ENCODE data around the gene TBC1D14.

TBC1D14 gene

GRCh38 chr4:6939761-6940743 is 30.4 kb downstream of the TBC1D14 start:
- Histone ChIP-seq H3K4me1 (peaks cover 0 to 31% (median 15%) of the 10 kb centered on the region in 4 donors), H3K4me3 (no peak overlapping the region), H3K27me3 (no peaks in the 10 kb centered on the region), H3K9me3 (no peaks in the 10 kb centered on the region), H3K27ac (peak overlapping the region in 1 of 2 donors; percentile 15), H3K36me3 (no peaks in the 10 kb centered on the region)
- DNase-seq, result no peak
- intact Hi-C loops (cut with DNase I; ENCODE audit: low total_unique reads), result no loop called here
- no peak for TF ChIP-seq CTCF (IDR thresholded peaks at IDR 0.05)

- intact Hi-C loops (cut with DNase I; ENCODE audit: low total_unique reads), result no loop called here
- Histone ChIP-seq H3K4me1 (peaks cover 0 to 31% (median 15%) of the 10 kb centered on the region in 4 donors), H3K36me3 (no peaks in the 10 kb centered on the region), H3K4me3 (no peak overlapping the region), H3K27me3 (no peaks in the 10 kb centered on the region), H3K9me3 (no peaks in the 10 kb centered on the region), H3K27ac (peak overlapping the region in 1 of 2 donors; percentile 15)
- no peak for DNase-seq
- TF ChIP-seq CTCF (IDR thresholded peaks at IDR 0.05), result no peak
These were observed 31.1 kb downstream of the TBC1D14 start for GRCh38 chr4:6940744-6941137.

GRCh38 chr4:6941796-6942195 is 32.2 kb downstream of the TBC1D14 start:
- H3K36me3 ChIP-seq, result no peaks in the 10 kb centered on the region
- no peaks in the 10 kb centered on the region for H3K27me3 ChIP-seq
- no peak for TF ChIP-seq CTCF (IDR thresholded peaks at IDR 0.05)
- intact Hi-C loops (cut with DNase I; ENCODE audit: low total_unique reads), result no loop called here
- no peak overlapping the region for H3K4me3 ChIP-seq
- no peaks in the 10 kb centered on the region for H3K9me3 ChIP-seq
- peak overlapping the region; percentile 49 to 56 for H3K27ac ChIP-seq
- peaks cover 0 to 31% (median 15%) of the 10 kb centered on the region in 4 donors for H3K4me1 ChIP-seq
- DNase-seq, result no peak

GRCh38 chr4:6942238-6942800 is 32.7 kb downstream of the TBC1D14 start:
- peaks cover 0 to 31% (median 15%) of the 10 kb centered on the region in 4 donors for H3K4me1 ChIP-seq
- H3K4me3 ChIP-seq, result no peak overlapping the region

More at GRCh38 chr4:6942238-6942800, 32.7 kb downstream of the TBC1D14 start:
- Histone ChIP-seq H3K27ac (peak overlapping the region; percentile 49 to 56), H3K36me3 (no peaks in the 10 kb centered on the region), H3K9me3 (no peaks in the 10 kb centered on the region), H3K27me3 (no peaks in the 10 kb centered on the region)
- no peak for TF ChIP-seq CTCF (IDR thresholded peaks at IDR 0.05)
- no peak for DNase-seq
- intact Hi-C loops (cut with DNase I; ENCODE audit: low total_unique reads), result no loop called here
